IMR-90 (cell line): ENCODE measurements around the gene MLLT10. TPM values are rescaled to one million over a fixed set of nuclear protein-coding genes. Genes with fewer than 3 reads are reported as not detected.

Experiments
- ATAC-seq: fragments of 200-7000 bp; cut with Tn5 transposase; 2 replicates; pipeline ENCODE4 v1.9.1; 2020; ENCODE audit warnings: low read depth, mild to moderate bottlenecking, moderate library complexity
- BruUV-seq: library from RNA; stranded (reverse); fragments of 400-500 nt; replicated peaks from 2 replicates; lab custom pipeline; 2021; lab: Mats Ljungman, UMichigan
- CTCF ChIA-PET: fragments of 300-600 bp; formaldehyde crosslinking; extraction: SDS; loops from one replicate; lab custom pipeline; 2021; ENCODE audit warnings: antibody characterized with exemption; lab: Yijun Ruan, JAX
- POLR2A ChIA-PET: fragments of 300-600 bp; sonication (Branson Sonifier 250); formaldehyde crosslinking; loops from one replicate; lab custom pipeline; 2022; ENCODE audit warnings: antibody characterized with exemption; ENCODE audit not compliant: unreplicated experiment; lab: Charles Lee
- DNase-seq: peaks from one replicate; pipeline ENCODE4 v3.0.0; 2013
- H2AFZ ChIP-seq: replicated peaks from 2 replicates; pipeline ENCODE3; 2013; ENCODE audit warnings: low read length, mild to moderate bottlenecking; ENCODE audit not compliant: poor library complexity
- H2AK5ac ChIP-seq: 2 replicates; pipeline ENCODE4 v1.6.1; 2013; ENCODE audit warnings: low read depth, low read length, inconsistent platforms
- H2AK9ac ChIP-seq: replicated peaks from 2 replicates; pipeline ENCODE3; 2013; ENCODE audit warnings: mild to moderate bottlenecking, low read depth, low read length, moderate library complexity; ENCODE audit not compliant: poor library complexity
- H2BK120ac ChIP-seq: 2 replicates; pipeline ENCODE4 v1.6.1; 2013; ENCODE audit warnings: low read depth, low read length, inconsistent platforms
- H2BK15ac ChIP-seq: 3 replicates; pipeline ENCODE4 v1.6.1; 2013; ENCODE audit warnings: low read depth, low read length, inconsistent platforms
- H2BK20ac ChIP-seq: 2 replicates; pipeline ENCODE4 v1.6.1; 2013; ENCODE audit warnings: low read depth, mild to moderate bottlenecking, inconsistent platforms, low read length, moderate library complexity
- H2BK5ac ChIP-seq: 2 replicates; pipeline ENCODE4 v1.6.1; 2013; ENCODE audit warnings: mild to moderate bottlenecking, low read depth, low read length, inconsistent platforms; ENCODE audit not compliant: poor library complexity, severe bottlenecking
- H3K14ac ChIP-seq: replicated peaks from 2 replicates; pipeline ENCODE4 v1.6.1; 2013; ENCODE audit warnings: low read depth, low read length, inconsistent platforms
- H3K18ac ChIP-seq: 2 replicates; pipeline ENCODE4 v1.6.1; 2013; ENCODE audit warnings: low read depth, low read length, control low read depth
- H3K23ac ChIP-seq: 2 replicates; pipeline ENCODE4 v1.6.1; 2013; ENCODE audit warnings: low read depth, low read length, inconsistent platforms
- H3K27ac ChIP-seq: 2 replicates; pipeline ENCODE4 v1.5.1; 2013; ENCODE audit warnings: mild to moderate bottlenecking, control low read depth, low read length; ENCODE audit not compliant: insufficient read depth
- H3K27me3 ChIP-seq: 2 replicates; pipeline ENCODE4 v1.6.1; 2013; ENCODE audit warnings: low read length; ENCODE audit not compliant: control insufficient read depth, insufficient read depth
- H3K36me3 ChIP-seq: 2 replicates; pipeline ENCODE4 v1.6.1; 2013; ENCODE audit warnings: low read length, mixed read lengths; ENCODE audit not compliant: control insufficient read depth, insufficient read depth
- H3K4ac ChIP-seq: 2 replicates; pipeline ENCODE4 v1.6.1; 2013; ENCODE audit warnings: low read depth, low read length, inconsistent platforms
- H3K4me1 ChIP-seq: 2 replicates; pipeline ENCODE4 v1.6.1; 2013; ENCODE audit warnings: low read length, mixed read lengths; ENCODE audit not compliant: control insufficient read depth, insufficient read depth
- H3K4me2 ChIP-seq: 2 replicates; pipeline ENCODE4 v1.6.1; 2013; ENCODE audit warnings: low read depth, mild to moderate bottlenecking, control low read depth, low read length, moderate library complexity
- H3K4me3 ChIP-seq: 2 replicates; pipeline ENCODE4 v1.5.1; 2013; ENCODE audit warnings: low read depth, mild to moderate bottlenecking, control low read depth, low read length, moderate library complexity; ENCODE audit not compliant: insufficient read depth
- H3K56ac ChIP-seq: 2 replicates; pipeline ENCODE4 v1.6.1; 2013; ENCODE audit warnings: low read length, inconsistent platforms; ENCODE audit not compliant: insufficient read depth; ENCODE audit errors: extremely low read depth
- H3K79me1 ChIP-seq, 2 experiments: 2 replicates each; pipeline ENCODE4 v1.6.1; 2013; ENCODE audit warnings: low read length in 2 of 2, inconsistent platforms in 1 of 2, low read depth in 1 of 2
- H3K9ac ChIP-seq: 2 replicates; pipeline ENCODE4 v1.6.1; 2013; ENCODE audit warnings: low read depth, low read length, control low read depth
- H3K9me1 ChIP-seq: 2 replicates; pipeline ENCODE4 v1.6.1; 2013; ENCODE audit warnings: low read length, inconsistent platforms; ENCODE audit not compliant: insufficient read depth
- H3K9me3 ChIP-seq: 2 replicates; pipeline ENCODE4 v1.6.1; 2013; ENCODE audit warnings: low read length; ENCODE audit not compliant: control insufficient read depth, insufficient read depth
- H4K20me1 ChIP-seq: 2 replicates; pipeline ENCODE4 v1.6.1; 2013; ENCODE audit warnings: low read length, inconsistent platforms; ENCODE audit not compliant: insufficient read depth
- H4K5ac ChIP-seq: 2 replicates; pipeline ENCODE4 v1.6.1; 2013; ENCODE audit warnings: mild to moderate bottlenecking, low read depth, low read length, control low read depth
- H4K8ac ChIP-seq, 2 experiments: 2 replicates each; pipeline ENCODE4 v1.6.1; 2013; ENCODE audit warnings: low read depth in 2 of 2, low read length in 2 of 2, control low read depth in 1 of 2, inconsistent platforms in 1 of 2
- H4K91ac ChIP-seq: 2 replicates; pipeline ENCODE4 v1.6.1; 2013; ENCODE audit warnings: low read depth, low read length, inconsistent platforms; ENCODE audit not compliant: insufficient read depth
- ELK1 ChIP-seq: fragments of 150-350 bp; IDR thresholded peaks from 2 replicates; pipeline ENCODE4 v1.6.1; 2016; ENCODE audit warnings: low read depth, mild to moderate bottlenecking, low read length, moderate library complexity, borderline replicate concordance
- POLR2A ChIP-seq: IDR thresholded peaks from 2 replicates; pipeline ENCODE4 v1.6.1; 2012; ENCODE audit warnings: mild to moderate bottlenecking, low read depth, low read length
- RFX5 ChIP-seq: IDR thresholded peaks from 2 replicates; pipeline ENCODE4 v1.8.0; 2012; ENCODE audit warnings: low read depth, mild to moderate bottlenecking, low read length, moderate library complexity
- SMC3 ChIP-seq: fragments of 150-350 bp; IDR thresholded peaks from 2 replicates; pipeline ENCODE4 v1.6.1; 2016; ENCODE audit warnings: low read depth, mild to moderate bottlenecking, antibody characterized with exemption, low read length, moderate library complexity
- WGBS, 2 experiments: methylation state at CpG; one replicate each; pipeline versions ENCODE4 v1.1.5 to v1.1.7; 2013; ENCODE audit warnings: missing lambda C conversion rate in 2 of 2; ENCODE audit not compliant: insufficient read length in 1 of 2; ENCODE audit errors: extremely low coverage in 2 of 2; 5-methylcytosine and 5-hydroxymethylcytosine counted together
- dilution Hi-C: fragments of 300-500 bp; cut with HindIII; formaldehyde crosslinking; loops from one replicate; pipeline ENCODE4 v1.14.3; 2018; ENCODE audit warnings: low sequenced_read_pairs; ENCODE audit not compliant: unreplicated experiment
- in situ Hi-C: fragments of 300-500 bp; cut with MboI; formaldehyde crosslinking; loops from 3 replicates; pipeline ENCODE4 v1.14.3; 2019; ENCODE audit warnings: low sequenced_read_pairs, inconsistent platforms, mixed read lengths
- intact Hi-C: fragments of 100-400 bp; cut with micrococcal nuclease; formaldehyde crosslinking; loops from 2 replicates; pipeline ENCODE4 v1.10.0; 2022
- polyA plus RNA-seq, 3 experiments: library from polyadenylated mRNA; depleted of rRNA; stranded (reverse); fragments of >200 nt; gene quantifications; 2 replicates each; pipeline ENCODE4 v1.2.3, GENCODE V29; 2012; ENCODE audit warnings: low replicate concordance in 1 of 3
- total RNA-seq: library from RNA; depleted of rRNA; stranded (reverse); fragments of >200 nt; gene quantifications from 2 replicates; pipeline ENCODE4 v1.2.3, GENCODE V29; 2012

Gene MLLT10
- total and polyA plus RNA-seq, 2 of the 4 experiments (the other 2 are of a cell fraction) = 22.5 to 29.0 TPM

GRCh38 chr10:21655236-21655635 lies 121.2 kb downstream of the MLLT10 start:
- dilution Hi-C loops = no loop called here
- H2BK120ac ChIP-seq = no peak overlapping the region
- no peaks in the 10 kb centered on the region for H3K9me3 ChIP-seq
- no peaks in the 10 kb centered on the region for H3K27me3 ChIP-seq
- no peak overlapping the region for H2AK5ac ChIP-seq
- H2BK15ac ChIP-seq = no peak overlapping the region
- H2AK9ac ChIP-seq = no peak overlapping the region
- TF ChIP-seq ELK1 (no peak), RFX5 (no peak), POLR2A (no peak), SMC3 (no peak)
- H3K4me3 ChIP-seq = no peak overlapping the region
- no peak overlapping the region for H4K5ac ChIP-seq
- peaks cover 8% of the 10 kb centered on the region for H3K9me1 ChIP-seq
- H2BK5ac ChIP-seq = no peak overlapping the region
- ChIA-PET CTCF (interaction anchor here (0.7 kb wide), 1 partner anchor 12 kb away, joined by 3 read pairs; no protein-coding TSS in a partner anchor), POLR2A (no interaction called here)
- no peak overlapping the region for H4K8ac ChIP-seq
- H3K36me3 ChIP-seq = peaks cover 8% of the 10 kb centered on the region
- no peak overlapping the region for H3K27ac ChIP-seq
- ATAC-seq (no peak), DNase-seq (no peak)
- H4K91ac ChIP-seq = no peak overlapping the region
- intact Hi-C loops = no loop called here
- H2AFZ ChIP-seq = no peak overlapping the region
- H3K79me1 ChIP-seq = peaks cover 30 to 60% of the 10 kb centered on the region in 2 experiments
- no peak overlapping the region for H2BK20ac ChIP-seq
- H3K4ac ChIP-seq = no peak overlapping the region
- no peak overlapping the region for H3K23ac ChIP-seq
- BruUV-seq = no TSS peak
- peaks cover 19% of the 10 kb centered on the region; the same call in 1 of the 2 replicates for H4K20me1 ChIP-seq
- in situ Hi-C loops = no loop called here
- H3K14ac ChIP-seq = no peak overlapping the region
- no peak overlapping the region for H3K56ac ChIP-seq
- no peak overlapping the region for H3K18ac ChIP-seq
- H3K4me1 ChIP-seq = peaks cover 1% of the 10 kb centered on the region; the same call in 1 of the 2 replicates
- WGBS, 2 experiments = no CpG with 5 or more reads among the region's 3 CpGs
- H3K4me2 ChIP-seq = no peak overlapping the region
- H3K9ac ChIP-seq = no peak overlapping the region
